Adrenal gland (tissue), 5 donors: ENCODE measurements around the gene KIF2A.

ENCODE experiments used
- POLR2A ChIP-seq, 2 donors: fragments of 450-650 bp; IDR thresholded peaks; one replicate each; pipeline ENCODE4 v1.6.1; 2017; ENCODE audit warnings: antibody characterized with exemption in 2 of 2, mild to moderate bottlenecking in 2 of 2, moderate library complexity in 1 of 2
- TF ChIP-seq, protein P1 (sequence below), 6 experiments: fragments of 450-650 bp in 4 of 6; fragments of 200-600 bp in 2 of 6; sonication (generic) in 1 of 6; IDR thresholded peaks; 1 replicate in 5 of 6; 2 replicates in 1 of 6; pipeline versions ENCODE4 v1.5.1 to v1.8.0; 2016 to 2021; ENCODE audit warnings: antibody characterized with exemption in 6 of 6, mild to moderate bottlenecking in 2 of 6, moderate library complexity in 1 of 6
- donor health status: DM: no; HTN: no; CAD: no.

DNA sequence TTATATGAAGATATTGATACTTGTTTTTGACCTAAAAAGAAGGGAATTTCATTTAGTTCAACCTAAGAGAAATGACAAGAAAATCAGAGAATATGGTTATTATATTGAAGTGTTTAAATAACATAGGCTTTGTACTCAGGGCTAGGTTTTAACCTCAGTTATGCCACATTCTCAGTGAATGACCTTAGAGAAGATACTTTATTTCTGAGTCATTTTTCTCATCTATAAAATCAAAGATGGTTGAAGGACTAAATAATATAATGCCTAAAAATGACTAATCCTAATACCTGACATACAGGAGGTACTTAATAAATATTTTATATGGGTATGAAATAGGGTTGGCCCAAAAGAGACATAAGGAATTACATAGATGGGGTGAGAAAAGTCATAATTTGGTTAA, 65.4 kb downstream of the KIF2A start:
- no peak for TF ChIP-seq POLR2A (IDR thresholded peaks at IDR 0.05)
- TF ChIP-seq, protein P1, sequence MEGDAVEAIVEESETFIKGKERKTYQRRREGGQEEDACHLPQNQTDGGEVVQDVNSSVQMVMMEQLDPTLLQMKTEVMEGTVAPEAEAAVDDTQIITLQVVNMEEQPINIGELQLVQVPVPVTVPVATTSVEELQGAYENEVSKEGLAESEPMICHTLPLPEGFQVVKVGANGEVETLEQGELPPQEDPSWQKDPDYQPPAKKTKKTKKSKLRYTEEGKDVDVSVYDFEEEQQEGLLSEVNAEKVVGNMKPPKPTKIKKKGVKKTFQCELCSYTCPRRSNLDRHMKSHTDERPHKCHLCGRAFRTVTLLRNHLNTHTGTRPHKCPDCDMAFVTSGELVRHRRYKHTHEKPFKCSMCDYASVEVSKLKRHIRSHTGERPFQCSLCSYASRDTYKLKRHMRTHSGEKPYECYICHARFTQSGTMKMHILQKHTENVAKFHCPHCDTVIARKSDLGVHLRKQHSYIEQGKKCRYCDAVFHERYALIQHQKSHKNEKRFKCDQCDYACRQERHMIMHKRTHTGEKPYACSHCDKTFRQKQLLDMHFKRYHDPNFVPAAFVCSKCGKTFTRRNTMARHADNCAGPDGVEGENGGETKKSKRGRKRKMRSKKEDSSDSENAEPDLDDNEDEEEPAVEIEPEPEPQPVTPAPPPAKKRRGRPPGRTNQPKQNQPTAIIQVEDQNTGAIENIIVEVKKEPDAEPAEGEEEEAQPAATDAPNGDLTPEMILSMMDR (IDR thresholded peaks at IDR 0.05), result no peak
